HL-60/S4 treated with phorbol 12-myristate 13-acetate at 8.2 ng/mL for 4 days and 3 days (cell line): ENCODE results near the gene GRIN3B.
"Not testable (repeated sequence)": the region's sequence is repeated elsewhere in the genome, so short reads cannot be mapped to it uniquely, and the experiment has no call there.

ENCODE experiments used
- in situ Hi-C: fragments of 300-500 bp; cut with MboI; formaldehyde crosslinking; loops from 2 replicates; pipeline ENCODE4 v1.15.0; 2022; ENCODE audit warnings: low sequenced_read_pairs

The GRIN3B gene, protein sequence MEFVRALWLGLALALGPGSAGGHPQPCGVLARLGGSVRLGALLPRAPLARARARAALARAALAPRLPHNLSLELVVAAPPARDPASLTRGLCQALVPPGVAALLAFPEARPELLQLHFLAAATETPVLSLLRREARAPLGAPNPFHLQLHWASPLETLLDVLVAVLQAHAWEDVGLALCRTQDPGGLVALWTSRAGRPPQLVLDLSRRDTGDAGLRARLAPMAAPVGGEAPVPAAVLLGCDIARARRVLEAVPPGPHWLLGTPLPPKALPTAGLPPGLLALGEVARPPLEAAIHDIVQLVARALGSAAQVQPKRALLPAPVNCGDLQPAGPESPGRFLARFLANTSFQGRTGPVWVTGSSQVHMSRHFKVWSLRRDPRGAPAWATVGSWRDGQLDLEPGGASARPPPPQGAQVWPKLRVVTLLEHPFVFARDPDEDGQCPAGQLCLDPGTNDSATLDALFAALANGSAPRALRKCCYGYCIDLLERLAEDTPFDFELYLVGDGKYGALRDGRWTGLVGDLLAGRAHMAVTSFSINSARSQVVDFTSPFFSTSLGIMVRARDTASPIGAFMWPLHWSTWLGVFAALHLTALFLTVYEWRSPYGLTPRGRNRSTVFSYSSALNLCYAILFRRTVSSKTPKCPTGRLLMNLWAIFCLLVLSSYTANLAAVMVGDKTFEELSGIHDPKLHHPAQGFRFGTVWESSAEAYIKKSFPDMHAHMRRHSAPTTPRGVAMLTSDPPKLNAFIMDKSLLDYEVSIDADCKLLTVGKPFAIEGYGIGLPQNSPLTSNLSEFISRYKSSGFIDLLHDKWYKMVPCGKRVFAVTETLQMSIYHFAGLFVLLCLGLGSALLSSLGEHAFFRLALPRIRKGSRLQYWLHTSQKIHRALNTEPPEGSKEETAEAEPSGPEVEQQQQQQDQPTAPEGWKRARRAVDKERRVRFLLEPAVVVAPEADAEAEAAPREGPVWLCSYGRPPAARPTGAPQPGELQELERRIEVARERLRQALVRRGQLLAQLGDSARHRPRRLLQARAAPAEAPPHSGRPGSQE

DNA sequence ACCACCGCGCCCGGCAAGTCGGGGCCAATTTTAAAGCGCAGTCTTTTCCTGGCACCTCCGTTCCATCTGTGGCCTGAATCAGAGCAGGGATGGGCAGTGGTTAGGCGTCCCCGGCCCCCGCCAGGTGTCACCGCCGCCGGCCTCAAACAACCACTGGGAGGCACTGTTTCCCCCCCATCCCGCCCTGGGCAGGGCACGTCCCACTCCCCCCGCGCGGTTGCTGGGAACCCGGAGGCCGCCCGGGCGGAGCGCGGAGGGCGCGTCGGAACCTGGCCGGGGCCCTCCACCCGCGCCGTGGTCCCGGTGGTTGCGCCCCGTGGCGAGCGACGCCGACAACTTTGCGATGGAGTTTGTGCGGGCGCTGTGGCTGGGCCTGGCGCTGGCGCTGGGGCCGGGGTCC is at the start of gene GRIN3B:
GRIN3B (plus strand) TSS at position 325 of the 400 bp plus-strand sequence; CDS start at position 344, 19 bp downstream.
- in situ Hi-C loops = no loop called here

DNA sequence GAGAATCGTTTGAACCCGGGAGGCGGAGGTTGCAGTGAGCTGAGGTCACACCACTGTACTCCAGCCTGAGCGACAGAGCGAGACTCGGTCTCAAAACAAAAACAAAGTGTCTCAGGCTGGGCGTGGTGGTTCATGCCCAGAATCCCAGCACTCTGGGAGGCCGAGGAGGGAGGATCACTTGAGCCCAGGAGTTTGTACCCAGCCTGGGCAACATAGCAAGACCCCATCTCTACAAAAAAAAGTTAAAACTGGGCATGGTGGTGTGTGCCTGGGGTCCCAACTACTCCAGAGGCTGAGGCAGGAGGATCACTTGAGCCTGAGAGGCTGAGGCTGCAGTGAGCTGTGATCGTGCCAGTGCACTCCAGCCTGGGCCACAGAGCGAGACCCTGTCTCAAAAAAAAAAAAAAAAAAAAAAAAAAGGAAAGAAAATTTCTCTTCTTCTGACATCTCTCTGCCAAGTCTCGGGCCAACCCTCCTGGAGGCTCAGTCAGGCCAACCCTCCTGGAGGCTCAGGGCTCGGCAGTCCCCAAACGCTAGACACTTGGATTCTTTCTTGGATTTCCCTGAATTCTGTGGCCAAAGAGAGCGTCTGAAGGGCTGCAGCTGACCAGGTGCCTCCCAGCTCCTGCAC is 48.1 kb upstream of the GRIN3B start:
- in situ Hi-C loops = no loop called here

DNA sequence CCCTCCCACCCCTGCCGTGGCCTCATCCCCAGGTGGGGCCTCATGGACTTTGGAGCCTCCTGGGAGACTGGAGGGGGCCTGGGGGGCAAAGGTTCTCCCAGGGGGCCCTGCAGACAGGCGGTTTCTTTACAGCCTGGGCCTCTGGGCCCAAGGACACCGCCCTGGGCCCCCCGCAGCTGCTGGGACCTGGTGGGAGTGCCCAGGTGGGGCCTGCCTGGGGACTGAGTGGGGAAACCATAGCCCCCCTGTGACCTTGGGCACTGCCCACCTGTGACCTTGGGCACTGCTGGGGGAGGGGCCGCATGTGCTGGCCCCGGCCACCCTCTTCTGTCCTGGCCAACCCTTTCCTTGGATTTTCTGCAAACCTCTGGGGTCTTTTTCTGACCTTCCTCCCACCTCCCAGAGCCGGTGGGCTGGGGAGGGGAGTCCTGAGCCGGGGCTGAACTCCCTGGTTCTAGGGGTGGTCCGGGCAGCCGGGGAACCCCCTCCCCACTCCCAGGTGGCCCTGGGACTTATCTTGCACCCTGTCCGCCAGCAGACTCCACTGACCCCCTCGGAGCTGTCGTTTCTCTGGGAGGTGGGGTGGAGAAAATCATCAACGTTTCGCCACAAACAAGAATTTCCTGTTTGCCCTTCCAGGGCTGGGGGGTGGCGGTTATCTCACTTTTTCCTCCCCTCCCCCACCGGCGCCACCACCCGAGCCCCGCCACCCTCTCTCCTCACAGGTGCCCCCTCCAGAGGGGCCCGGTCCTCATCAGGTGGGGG is 47.4 kb upstream of the GRIN3B start:
- in situ Hi-C loops = no loop called here

DNA sequence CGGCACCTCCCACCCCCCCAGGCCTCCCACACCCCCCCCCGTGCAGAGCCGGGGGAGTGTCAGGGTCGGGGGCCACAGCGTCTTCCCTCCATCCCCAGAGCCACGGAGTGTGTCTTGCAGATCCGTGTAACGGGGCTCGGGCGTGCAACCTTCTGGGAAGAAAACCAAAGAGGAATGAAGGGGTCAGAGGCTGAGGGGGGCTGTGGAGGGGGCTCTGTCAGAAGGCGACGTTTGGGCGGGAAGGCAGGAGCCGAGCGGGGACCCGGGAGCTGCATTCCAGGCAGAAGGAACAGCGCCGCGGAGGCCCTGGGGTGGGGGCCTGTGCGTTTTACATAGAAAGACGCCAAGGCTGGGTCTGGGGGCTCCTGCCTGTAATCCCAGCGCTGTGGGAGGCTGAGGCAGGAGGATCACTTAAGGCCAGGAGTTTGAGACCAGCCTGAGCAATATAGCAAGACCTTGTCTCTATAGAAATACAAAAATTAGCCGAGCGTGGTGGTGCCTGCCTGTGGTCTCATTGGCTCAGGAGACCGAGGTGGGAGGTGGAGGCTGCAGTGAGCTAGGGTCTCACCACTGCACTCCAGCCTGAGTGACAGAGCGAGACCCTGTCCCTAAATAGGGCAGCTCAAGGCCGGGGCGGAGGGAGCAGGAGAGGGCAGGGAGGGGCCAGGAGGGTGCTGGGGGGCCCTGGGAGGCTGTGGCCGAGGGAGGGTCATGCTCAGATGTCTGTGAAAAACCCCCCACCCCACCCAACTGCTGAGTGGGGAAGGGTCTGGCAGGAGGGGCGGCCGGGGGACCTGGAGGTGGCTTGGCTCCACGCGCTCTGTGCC is 46.6 kb upstream of the GRIN3B start:
- in situ Hi-C loops = no loop called here

DNA sequence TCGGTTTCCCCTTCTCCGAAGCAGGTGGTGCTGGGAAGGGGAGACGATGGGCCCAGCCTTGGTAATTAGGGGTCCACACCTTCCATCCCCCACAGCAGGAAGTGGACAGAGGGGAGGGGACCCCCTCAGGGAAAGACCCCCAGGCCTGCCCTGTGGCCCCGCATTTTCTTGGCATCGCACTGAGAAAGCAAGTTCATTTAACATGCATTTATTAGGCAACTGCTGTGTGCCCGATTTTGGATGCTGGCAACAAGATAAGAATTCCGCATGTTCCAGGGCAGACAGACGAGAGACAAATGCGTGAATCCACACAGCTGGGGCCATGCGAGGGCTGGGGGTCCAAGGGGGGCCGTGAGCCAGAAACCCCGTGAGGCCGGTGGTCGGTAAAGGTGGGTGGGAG is 45.9 kb upstream of the GRIN3B start:
- in situ Hi-C loops = no loop called here

DNA sequence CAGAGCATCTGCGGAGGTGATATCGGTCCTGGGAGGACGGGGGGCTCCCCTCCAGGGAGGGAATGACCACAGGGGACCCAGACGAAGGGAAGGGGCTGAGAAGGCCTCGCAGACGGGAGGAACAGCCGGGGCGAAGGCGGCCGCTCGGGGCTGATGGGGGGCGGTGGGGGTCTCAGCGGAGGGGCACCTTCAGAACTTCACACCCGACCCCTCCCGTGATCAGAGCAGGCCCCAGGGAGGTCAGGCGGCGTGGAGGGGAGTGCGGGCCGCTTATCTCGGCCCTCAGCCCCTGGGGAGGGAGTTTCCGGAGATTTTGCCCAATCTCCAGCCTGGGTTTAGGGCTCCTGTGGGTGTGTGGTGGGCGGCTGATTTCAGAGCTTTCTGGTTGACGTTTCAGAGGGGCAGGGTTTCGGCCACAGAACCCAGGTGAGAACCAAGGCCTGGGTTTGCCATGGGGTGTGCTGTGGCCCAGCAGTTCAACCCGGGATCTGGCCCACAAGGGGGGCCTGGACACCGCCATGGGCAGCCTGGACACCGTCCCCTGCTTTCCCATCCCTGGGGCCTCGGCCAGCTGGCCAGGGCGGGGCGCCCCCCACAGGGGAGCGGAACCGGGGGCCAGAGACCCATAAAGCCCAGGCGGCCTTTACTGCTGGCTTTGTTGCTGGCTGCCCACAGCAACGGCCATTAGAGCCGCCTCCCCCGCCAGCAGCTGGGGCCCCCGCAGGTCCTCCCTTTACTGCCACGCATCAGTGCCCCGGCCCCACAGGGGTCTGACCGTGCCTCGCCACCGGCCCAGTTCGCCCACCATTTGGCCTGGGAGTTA is 45.3 kb upstream of the GRIN3B start:
- in situ Hi-C loops = no loop called here

DNA sequence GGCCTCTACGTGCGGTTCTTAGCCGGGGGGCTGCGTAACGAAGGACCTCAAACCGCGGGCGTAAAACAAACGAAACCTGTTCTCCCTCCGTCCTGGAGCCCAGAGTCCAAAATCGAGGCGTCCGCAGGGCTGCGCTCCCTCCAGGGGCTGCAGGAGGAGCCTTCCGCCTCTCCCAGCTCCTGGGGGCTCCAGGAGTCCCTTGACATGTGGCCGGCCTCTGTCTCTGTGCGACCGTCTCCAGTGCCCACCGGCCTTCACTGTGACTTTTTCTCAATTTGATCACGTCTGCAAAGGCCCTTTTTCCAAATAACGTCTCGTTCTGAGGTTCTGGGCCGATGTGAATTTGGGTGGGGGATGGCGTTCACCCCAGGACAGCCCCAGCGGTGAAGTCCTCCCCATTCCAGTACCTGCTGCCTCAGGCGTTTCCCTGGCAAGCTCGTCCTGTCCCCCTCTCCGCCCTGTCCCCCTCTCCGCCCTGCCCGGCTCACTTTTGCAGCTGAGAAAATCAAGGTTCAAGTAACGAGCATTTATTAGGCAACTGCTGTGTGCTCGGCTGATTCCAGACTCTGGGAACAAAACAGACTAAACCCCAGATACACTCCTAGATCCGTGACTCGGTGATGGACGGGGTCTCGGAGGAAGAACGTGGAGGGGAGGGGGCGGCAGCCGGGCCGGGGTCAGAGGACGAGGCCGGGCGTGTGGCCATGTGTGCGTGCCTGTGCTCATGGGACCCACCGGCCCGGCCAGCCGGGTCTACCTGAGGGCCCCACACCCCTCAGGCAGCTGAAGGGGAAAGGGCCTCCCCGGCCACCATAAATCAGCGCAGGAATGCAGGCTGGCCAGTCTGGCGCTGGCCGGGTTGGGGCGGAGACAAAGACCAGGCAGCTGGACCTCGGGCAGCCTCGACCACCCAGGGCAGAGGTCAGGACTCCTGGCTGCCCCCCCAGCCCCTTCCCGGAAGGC is 44.1 kb upstream of the GRIN3B start:
- in situ Hi-C loops = no loop called here

DNA sequence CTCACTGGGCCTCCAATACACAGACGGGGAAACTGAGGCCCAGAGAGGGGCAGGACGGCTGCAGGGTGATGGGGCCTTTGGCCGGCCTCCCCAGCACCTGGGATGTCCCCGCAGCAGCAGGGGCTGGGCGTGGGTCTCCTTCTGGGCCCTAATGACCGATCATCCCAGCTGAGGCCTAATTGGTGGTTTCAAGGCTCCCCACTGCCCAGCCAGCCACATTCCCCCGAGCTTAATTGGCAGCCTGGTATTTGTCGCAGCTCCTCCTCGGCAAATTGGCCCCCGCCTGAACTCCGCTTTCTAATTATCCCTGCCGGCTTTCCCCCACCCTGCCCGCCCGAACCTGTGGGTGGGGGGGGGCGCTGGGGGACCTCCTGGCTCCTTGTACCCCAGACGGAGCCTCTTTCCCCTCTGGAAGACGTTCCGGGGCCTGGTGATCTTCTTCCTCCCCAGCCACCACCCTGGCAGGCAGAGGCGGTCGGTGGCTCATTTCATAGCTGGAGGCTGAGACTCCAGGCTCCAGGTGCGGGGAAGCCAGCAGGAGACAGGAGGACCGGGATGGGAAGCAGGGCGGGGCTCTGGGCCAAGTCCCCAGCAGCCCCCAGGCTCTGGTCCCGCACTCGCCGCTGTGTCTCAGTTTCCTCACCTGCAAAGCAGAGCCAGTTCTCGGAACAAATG is 43.3 kb upstream of the GRIN3B start:
- in situ Hi-C loops = no loop called here

DNA sequence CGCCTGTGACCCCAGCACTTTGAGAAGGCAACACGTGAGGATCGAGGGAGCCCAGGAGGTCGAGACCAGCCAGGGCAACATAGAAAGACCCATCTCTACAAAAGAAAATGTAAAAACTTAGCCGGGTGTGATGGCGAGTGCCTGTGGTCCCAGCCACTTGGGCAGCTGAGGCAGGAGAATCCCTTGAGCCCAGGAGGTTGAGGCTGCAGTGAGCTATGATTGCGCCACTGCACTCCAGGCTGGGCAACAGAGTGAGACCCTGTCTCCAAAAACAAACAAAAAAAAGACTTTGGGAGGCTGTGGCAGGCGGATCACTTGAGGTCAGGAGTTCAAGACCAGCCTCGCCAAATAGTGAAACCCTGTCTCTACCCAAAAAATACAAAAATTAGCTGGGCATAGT is 42.6 kb upstream of the GRIN3B start:
- in situ Hi-C loops = not testable (repeated sequence)

DNA sequence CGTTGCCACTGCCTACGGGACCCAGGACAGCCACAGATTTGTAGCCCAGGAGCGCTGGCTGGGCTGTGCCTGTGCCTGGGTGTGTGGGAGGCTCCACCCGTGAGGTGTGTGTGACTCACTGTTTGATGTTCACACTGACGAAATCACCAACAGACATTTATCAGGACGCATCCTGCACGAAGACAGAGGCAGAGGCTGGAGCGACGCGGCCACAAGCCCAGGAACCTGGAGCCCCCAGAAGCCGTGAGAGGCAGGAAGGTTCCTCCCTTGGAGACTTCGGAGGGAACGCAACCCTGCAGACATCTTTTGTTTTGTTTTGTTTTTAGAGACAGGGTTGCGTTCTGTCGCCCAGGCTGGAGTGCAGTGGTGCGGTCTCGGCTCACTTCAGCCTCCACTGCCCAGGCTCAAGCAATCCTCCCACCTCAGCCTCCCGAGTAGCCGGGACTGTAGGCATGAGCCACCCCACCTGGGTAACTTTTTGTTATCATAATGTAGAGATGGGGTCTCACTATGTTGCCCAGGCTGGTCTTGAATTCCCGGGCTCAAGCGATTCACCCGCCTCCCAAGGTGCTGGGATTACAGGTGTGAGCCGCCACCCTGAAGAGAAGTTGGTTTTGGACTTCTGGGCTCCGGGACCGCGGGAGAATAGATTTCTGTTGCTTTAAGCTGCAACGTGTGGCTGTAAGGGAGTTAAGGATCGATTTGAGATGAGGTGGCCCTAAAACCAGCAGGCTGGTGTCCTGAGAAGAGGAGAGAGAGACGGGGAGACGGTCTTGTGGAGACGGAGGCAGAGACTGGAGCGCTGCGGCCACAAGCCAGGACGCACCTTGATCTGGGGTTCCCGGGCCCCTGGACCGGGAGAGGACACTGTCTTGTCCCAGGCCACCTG is 41.0 kb upstream of the GRIN3B start:
- in situ Hi-C loops = no loop called here

DNA sequence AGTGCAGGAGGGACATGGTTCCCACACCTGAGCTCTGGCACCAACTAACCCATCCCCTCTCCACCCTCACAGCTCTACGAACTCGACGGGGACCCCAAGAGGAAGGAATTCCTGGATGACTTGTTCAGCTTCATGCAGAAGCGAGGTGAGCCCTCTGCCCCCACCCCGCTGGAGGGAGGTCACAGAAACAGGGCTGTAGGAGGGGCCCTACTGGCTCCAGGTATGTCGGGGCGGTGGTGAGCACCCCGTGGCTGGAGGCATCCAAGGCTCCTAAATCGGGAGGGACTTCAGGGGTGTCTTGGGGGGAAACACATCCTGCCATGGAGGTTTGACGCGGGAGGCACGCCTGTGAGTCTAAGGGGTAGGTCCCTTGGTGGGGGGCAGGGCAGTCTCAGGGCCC is 40.2 kb upstream of the GRIN3B start:
- in situ Hi-C loops = no loop called here

DNA sequence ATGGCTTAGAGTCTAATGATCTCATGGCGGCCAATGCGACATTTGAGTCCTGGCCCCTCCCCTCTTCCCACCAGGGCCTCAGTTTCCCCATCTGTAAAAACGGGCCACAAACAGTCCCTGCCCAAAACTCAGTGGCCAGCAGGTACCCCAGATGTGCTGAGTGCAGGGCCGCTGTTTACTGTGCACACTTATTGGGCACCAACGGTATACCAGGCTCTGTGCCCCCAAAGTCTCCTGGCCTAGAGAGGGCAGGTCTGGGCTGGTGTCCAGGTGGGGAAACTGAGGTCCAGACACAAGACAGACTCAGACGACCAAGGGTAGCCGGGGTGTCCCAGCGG is 39.6 kb upstream of the GRIN3B start:
- in situ Hi-C loops = no loop called here

DNA sequence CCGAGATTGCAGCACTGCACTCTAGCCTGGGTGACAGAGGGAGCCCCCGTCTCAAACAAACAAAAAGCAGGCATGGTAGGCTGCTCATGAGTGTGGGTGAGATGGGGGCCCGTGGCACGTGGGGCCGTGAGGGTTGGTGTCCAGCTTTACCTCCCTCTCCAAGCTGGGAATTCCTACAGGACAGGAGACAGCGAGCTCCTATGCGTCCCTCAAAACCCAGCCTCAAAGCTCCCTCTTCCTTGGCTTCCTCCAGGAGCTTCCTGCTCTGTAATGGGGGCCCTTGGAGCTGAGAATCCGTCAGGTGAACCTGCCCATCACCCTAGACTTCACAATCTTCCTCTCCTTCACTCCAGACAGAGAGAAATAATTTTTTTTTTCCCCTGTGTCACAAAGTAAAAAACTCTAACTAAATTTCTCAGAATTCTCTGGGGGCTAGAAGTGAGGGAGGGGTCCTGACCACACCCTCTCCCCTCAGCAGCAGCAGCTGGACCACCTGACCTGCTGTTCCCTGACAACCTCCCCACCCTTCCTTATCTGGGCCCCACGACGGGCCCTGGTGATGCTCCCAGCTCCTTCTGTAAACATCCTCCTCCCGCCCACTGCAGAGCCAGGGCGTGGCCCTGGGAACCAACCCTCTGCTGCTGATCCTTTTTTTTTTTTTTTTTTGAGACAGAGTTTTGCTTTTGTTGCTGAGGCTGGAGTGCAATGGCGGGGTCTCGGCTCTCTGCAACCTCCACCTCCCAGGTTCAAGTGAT is 38.2 kb upstream of the GRIN3B start:
- in situ Hi-C loops = no loop called here

DNA sequence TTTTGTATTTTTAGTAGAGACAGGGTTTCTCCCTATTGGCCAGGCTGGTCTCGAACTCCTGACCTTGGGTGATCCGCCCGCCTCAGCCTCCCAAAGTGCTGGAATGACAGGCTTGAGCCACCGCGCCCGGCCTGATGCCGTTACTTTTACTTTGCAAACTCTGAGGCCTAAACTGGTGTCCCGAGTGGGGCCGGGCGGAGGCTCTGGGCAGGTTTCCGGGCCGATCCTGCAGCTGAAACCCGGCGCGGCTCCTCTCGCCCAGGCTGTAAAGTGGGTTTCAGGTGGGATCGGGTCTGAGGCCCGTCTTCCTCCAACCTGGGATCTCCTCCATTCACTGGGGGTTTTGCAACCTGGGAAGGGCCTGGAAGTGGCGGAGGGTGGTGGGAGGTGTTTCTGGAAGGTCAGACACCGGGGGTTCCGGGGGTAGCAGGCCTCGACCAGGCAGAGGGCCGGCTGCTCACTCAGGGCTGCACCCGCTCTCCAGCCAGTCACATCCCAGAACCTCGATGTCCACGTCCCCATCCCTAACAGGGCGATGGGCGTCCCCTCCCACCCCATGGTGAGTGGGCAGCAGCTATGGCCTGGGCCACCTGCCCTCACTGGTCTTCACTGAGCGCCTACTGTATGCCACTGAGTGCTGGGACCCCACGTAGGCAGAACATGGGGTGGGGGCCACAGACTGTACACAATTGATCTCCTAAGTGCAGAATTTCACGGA is 37.4 kb upstream of the GRIN3B start:
- in situ Hi-C loops = no loop called here

DNA sequence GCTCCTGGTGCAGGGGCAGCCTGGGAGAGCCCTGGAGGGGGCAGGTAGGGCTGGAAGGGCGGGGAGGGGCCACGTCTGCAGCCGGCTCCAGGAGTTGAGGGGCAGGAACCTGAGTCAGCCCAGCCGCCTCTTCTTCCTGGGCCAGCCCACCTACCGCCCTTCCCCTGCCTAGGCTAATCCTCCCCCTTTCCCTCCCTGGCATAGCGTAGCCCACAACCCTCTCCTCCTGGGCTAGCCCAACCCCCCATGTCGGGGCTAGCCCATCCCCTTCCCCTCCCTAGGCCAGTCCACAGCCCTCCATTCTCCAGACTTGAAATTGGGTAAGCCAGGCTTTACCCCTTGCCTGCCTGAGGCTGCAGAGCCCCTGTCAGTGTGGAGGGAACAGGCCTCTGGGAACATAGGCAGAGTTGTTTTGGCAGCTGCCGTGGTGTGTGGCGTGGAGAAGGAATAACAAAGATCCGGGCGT is 36.7 kb upstream of the GRIN3B start:
- in situ Hi-C loops = no loop called here
